Chondrocyte (in vitro differentiated cells): ENCODE data around the gene TMEM45A. TPM values are rescaled to one million over a fixed set of nuclear protein-coding genes. Genes with fewer than 3 reads are reported as not detected.

Experiments
- DNase-seq: peaks from one replicate; pipeline ENCODE4 v3.0.0; 2021; ENCODE audit warnings: mixed read lengths, low spot score
- H3K27ac Mint-ChIP-seq: one replicate; pipeline ENCODE4 v1.8.0; 2021; ENCODE audit warnings: mild to moderate bottlenecking, moderate library complexity, mixed read lengths; ENCODE audit not compliant: unreplicated experiment
- H3K27me3 Mint-ChIP-seq: 2 replicates; pipeline ENCODE4 v1.8.0; 2021; ENCODE audit warnings: low read depth, mixed read lengths
- H3K36me3 Mint-ChIP-seq: 2 replicates; pipeline ENCODE4 v1.8.0; 2021; ENCODE audit warnings: low read depth, mixed read lengths
- H3K4me1 Mint-ChIP-seq: 2 replicates; pipeline ENCODE4 v1.8.0; 2021; ENCODE audit warnings: low read depth, mild to moderate bottlenecking, mixed read lengths
- H3K4me3 Mint-ChIP-seq: one replicate; pipeline ENCODE4 v1.8.0; 2021; ENCODE audit warnings: mild to moderate bottlenecking, moderate library complexity, mixed read lengths; ENCODE audit not compliant: unreplicated experiment
- H3K9me3 Mint-ChIP-seq: 2 replicates; pipeline ENCODE4 v1.8.0; 2021; ENCODE audit warnings: low read depth, mixed read lengths
- CTCF ChIP-seq: fragments of 200-600 bp; sonication (generic); IDR thresholded peaks from 2 replicates; pipeline ENCODE4 v1.5.0; 2021; ENCODE audit warnings: antibody characterized with exemption, mild to moderate bottlenecking, moderate library complexity
- total RNA-seq: library from RNA; stranded (reverse); gene quantifications from 3 replicates; pipeline ENCODE4 v1.2.1, GENCODE V29; 2021

The TMEM45A gene
- total RNA-seq, 1 donor from 2014 or later: 69.1 TPM

- Mint-ChIP-seq H3K4me1 (peaks cover 3% of the 10 kb centered on the region), H3K9me3 (no peaks in the 10 kb centered on the region), H3K36me3 (no peaks in the 10 kb centered on the region), H3K27ac (no peak overlapping the region), H3K4me3 (no peak overlapping the region), H3K27me3 (peaks cover 6% of the 10 kb centered on the region)
- peak; percentile 93 for TF ChIP-seq CTCF
- no peak for DNase-seq
Observed at GRCh38 chr3:100463002-100463401, 29.4 kb upstream of the TMEM45A start.

- peaks cover 2% of the 10 kb centered on the region for H3K9me3 Mint-ChIP-seq
- H3K36me3 Mint-ChIP-seq: no peaks in the 10 kb centered on the region
- H3K4me1 Mint-ChIP-seq: peaks cover 3% of the 10 kb centered on the region
- H3K27me3 Mint-ChIP-seq: peaks cover 6% of the 10 kb centered on the region
- no peak for TF ChIP-seq CTCF
- H3K27ac Mint-ChIP-seq: no peak overlapping the region
- no peak for DNase-seq
- no peak overlapping the region for H3K4me3 Mint-ChIP-seq
Observed at GRCh38 chr3:100463646-100464155, 28.7 kb upstream of the TMEM45A start.

- DNase-seq: no peak
- peaks cover 3% of the 10 kb centered on the region for H3K4me1 Mint-ChIP-seq
- no peak for TF ChIP-seq CTCF
- H3K27me3 Mint-ChIP-seq: peaks cover 3% of the 10 kb centered on the region
- no peak overlapping the region for H3K4me3 Mint-ChIP-seq
- H3K27ac Mint-ChIP-seq: no peak overlapping the region
- peaks cover 5% of the 10 kb centered on the region for H3K36me3 Mint-ChIP-seq
- peaks cover 9% of the 10 kb centered on the region for H3K9me3 Mint-ChIP-seq
Observed at GRCh38 chr3:100465892-100466777, 26.3 kb upstream of the TMEM45A start.

GRCh38 chr3:100467133-100467532 lies 25.3 kb upstream of the TMEM45A start:
- peaks cover 9% of the 10 kb centered on the region for H3K9me3 Mint-ChIP-seq
- no peak overlapping the region for H3K27ac Mint-ChIP-seq
- DNase-seq: no peak
- H3K4me3 Mint-ChIP-seq: no peak overlapping the region
- TF ChIP-seq CTCF: no peak
- peaks cover 5% of the 10 kb centered on the region for H3K36me3 Mint-ChIP-seq
- peaks cover 3% of the 10 kb centered on the region for H3K4me1 Mint-ChIP-seq
- no peaks in the 10 kb centered on the region for H3K27me3 Mint-ChIP-seq

- Mint-ChIP-seq H3K27ac (no peak overlapping the region), H3K36me3 (peaks cover 5% of the 10 kb centered on the region), H3K9me3 (peaks cover 9% of the 10 kb centered on the region), H3K27me3 (no peaks in the 10 kb centered on the region), H3K4me1 (no peaks in the 10 kb centered on the region), H3K4me3 (no peak overlapping the region)
- DNase-seq: no peak
- TF ChIP-seq CTCF: no peak
Observed at GRCh38 chr3:100468676-100469075, 23.7 kb upstream of the TMEM45A start.
